SIG-M5 treated with dmso at 0.1 percent for 504 hours (cell line): ENCODE measurements around the gene HOXA5.

Experiments used
- DNase-seq: peaks from one replicate; lab custom pipeline; 2025; ENCODE audit not compliant: unreplicated experiment; lab: John Stamatoyannopoulos, UW

HOXA5 gene

DNA sequence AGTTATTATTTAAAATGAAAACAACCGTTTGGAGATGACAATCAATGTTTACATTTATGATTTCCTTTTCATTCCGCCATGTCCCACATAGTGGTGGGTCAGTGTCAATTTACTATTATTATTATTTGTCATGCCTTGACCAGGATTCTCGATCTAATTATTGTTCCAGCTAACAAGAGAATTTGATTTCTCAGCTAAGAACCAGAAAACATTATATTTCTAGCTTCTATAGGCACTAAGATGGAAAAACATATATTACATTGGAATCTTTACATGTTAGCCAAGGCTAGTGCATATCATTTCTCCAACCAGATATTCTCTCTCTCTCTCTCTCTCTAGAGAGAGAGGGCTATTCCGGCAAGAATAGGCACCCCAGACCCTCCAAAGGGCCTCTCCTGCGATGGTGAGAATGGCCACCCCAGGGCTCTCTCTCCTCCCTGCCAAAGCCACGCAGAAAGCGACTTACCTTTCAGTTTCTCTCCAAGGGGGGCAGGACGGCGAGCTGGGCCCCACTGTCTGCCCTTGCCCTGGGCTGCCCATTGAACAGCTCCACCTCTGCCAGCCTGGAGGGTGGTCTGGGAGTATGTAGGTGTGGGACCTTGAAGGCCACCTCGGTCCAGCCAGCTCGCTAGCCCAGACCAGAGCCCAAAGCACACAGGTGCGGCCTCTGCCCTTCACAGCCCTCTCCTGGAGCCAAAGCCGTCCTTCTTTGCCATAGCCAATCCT lies 6.5 kb upstream of the HOXA5 start:
- no peak for DNase-seq

DNA sequence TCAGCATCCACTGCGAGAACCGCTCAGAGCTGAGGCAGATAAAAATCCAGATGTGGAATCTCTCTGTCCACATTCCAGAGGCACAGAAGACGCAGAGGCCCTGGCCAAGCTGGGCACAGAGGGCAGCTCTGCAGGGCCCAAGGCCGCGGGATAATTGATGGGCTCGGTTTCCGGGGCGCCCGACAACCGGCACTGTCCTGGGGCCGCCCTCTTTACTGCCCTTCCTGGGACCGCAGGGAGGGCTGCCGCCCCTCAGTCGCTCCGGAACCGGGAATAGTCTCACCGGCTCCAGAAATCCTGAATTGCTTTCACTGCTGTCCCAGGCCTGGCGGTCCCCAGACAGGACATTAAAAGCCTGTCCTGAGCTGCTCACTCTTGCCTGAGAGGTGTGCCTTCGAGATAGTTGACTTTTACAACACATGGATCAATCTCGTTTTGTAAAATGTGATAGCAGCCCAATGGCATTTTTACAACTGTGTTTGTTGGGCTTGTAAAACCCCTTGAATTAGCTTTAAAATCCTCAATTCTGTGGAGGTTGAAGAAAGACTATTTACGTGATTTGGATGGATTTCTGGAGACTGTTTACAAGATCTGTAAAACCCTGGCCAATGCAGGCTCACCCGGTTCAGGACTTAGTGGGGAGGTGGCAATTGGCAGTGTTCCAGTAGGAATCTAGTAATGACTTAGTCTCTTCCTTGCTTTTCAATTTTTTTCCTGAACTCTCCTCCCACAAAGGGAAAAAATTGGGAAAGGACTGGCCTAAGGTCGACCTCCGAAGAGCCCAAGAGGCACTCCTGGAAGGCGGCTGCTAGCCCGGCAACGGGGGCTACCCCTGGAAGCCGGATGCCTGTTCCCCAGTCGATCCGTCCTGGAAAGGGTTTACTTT lies 5.5 kb upstream of the HOXA5 start:
- DNase-seq: no peak

DNA sequence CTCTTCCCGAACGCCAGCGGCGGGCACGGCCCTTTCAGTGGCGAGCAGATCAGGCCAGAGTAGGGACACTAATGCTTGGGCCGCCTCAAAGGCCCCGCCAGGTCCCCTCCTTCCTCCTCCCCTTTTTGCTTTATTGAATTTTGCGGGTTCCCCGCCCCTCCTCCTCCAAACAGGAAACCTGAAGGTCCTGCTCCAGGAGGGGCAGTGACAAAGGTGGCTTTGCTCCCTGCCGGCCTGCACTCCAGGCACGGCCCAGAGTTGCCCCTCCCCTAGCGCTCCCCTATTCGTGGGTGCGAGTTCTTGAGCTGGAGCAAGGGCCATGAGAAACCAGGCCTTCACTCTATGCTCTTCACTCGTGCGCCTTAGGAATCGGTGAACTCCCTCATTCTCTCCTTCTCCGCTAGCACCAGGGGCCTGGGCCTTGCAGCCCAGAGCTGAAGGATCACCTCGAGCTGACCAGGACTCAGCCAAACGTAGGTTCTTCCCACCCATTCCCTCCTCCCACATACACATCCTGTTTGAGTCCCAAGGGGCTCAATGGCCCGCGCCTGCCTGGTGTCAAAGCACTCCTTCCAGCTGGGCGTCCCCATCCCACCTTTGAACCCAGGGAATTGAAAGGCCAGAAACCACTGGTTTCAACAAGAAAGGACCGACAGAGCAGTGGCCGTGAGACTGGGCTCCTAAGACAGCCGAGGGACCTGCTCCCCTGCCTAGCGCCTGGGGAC lies 4.7 kb upstream of the HOXA5 start:
- DNase-seq: no peak

DNA sequence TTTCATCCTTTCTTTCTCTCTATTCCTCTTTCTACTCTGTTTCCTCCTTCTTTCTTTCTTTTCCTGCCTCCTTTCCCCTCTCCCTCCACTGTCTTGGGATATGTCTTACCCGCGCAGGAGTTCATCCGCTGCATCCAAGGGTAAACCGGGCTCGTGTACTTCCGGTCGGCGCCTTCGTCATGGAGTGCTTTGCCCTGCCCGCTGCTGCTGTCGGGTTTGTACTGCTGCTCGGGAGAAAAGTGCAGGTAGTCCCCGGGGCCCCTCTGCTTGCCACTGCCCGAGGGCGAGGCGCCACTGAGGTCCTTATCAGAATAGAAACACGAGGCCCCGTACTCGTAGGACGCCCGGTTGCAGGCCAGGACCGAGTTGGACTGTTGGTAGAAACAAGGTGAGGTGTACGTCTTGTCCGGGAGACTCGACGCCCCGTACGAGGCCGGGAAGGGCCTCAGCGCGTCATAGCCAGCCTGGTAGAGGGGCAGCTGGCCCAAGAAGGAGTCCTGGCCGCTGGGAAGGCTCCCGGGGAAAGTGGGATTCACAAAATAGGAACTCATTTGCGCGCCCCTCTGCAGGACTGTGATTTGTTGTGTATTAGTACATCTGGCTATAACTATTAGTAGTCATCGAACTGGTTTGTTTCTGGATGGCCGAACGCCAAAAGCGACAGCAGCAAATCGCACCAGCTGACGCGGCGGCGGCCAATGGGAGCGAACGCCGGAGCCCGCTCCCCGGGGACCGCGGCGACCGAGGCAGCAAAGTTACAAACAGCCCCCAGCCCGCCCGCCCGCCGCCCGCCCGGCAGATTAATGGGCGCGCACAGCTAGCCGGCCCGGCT lies 3.9 kb upstream of the HOXA5 start, which contains the start of gene HOXA6:
TSS of gene HOXA6 (minus strand) at position 576 of the 832 bp plus-strand sequence. CDS start at position 551, 25 bp downstream.
- DNase-seq: no peak

DNA sequence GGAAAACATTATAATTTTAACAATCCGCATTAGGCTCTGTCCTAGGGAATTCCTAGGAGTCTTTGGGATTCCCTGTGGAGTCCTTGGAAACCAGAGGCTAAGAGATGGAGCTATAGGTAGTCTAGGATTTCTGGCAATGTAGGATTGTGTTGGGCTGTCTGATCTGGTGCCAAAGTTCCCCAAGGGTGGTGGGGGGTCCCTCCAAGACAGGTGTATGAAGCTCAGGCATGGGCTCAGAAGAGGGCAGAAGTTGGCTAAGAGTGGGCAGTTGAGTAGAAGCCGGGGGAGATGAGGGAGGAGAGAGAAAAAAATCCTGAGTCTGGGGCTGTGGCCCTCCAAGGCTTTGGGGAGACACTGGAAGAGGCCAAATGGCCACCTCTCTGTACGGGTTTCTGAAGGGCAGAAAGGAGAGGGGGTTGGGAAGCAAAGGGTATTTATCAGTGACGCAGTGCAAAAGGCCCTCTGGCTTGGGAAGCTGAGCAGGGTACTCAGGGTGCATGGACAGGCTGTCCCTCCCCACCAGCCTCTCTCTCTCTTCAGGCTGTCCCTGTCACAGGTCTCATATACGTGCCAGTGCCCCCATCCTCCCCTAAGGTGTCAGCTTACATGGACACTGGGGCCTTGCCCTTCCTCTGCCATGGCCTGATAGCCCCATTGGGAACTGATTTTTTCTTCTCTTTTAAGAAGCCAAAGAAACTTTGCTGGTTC lies 3.2 kb upstream of the HOXA5 start:
- DNase-seq: no peak

DNA sequence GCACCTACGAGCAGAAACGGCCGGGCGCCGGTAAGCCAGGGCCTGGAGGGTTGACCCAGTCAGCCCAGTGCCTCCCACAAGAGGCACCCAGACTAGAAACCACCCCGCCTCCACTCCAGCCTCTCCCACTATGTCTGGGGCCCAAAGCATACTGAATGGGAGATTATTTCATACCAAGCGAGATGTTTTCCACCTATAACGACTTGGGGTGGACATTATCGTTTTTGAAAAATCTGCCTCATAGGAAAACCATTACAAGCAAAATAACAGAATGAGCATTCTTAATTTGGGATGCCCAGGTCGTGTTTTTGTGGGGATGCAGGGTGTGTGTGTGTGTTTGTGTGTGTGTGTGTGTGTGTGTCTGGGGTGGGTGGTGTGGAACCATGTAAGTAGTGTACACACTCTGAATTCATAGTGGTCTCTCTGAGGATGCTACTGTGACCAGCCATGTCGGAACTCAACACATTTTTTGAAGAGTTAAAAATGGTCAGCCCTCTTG lies 2.5 kb upstream of the HOXA5 start:
- no peak for DNase-seq

DNA sequence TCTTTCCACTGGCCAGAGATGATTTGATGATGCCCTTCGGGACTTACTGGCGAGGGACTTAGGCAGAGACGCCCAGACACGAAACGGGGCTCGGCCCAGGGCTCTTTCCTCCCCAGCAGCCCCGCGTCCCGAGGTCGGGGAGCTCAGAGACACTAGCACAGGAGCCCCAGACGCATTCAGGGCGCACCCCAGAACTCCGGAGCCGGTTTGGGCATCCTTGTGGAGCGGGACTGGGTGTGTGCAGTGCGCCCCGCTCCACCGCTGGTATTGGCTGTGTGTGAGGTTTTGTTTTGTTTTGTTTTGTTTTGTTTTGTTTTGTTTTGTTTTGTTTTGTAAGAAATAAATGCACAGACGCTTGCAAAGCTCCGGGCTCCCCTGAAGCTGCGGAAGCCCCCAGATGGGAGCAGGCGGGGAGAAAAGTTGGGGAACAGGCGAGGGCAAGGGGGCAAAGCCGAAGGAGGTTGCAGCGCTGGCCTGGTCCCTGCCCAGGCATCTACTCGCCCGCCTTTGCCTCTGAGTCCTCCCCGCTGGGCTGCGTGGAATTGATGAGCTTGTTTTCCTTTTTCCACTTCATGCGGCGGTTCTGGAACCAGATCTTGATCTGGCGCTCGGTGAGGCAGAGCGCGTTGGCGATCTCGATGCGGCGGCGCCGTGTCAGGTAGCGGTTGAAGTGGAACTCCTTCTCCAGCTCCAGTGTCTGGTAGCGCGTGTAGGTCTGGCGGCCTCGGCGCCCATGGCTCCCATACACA lies 1.9 kb upstream of the HOXA5 start:
- no peak for DNase-seq

DNA sequence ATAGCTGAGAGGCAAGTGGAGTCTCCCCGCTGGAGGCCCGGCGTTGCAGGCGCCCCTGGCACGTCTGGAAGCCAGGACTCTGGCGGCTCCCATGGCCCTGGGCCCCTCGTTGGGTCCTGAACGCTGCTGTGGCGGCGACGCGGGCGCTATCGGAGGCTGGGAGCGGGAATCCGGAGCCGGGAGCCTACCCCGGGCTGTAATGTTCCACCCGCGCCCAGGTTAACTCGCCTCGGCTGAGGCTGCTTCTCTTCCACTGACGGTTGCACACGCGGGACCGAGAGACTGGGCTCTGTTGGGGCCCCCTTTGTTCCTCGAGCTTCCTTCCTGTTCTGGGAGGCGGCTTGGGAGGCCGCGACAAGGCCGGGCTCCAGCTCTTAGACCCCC lies 1.3 kb upstream of the HOXA5 start:
- DNase-seq: no peak

DNA sequence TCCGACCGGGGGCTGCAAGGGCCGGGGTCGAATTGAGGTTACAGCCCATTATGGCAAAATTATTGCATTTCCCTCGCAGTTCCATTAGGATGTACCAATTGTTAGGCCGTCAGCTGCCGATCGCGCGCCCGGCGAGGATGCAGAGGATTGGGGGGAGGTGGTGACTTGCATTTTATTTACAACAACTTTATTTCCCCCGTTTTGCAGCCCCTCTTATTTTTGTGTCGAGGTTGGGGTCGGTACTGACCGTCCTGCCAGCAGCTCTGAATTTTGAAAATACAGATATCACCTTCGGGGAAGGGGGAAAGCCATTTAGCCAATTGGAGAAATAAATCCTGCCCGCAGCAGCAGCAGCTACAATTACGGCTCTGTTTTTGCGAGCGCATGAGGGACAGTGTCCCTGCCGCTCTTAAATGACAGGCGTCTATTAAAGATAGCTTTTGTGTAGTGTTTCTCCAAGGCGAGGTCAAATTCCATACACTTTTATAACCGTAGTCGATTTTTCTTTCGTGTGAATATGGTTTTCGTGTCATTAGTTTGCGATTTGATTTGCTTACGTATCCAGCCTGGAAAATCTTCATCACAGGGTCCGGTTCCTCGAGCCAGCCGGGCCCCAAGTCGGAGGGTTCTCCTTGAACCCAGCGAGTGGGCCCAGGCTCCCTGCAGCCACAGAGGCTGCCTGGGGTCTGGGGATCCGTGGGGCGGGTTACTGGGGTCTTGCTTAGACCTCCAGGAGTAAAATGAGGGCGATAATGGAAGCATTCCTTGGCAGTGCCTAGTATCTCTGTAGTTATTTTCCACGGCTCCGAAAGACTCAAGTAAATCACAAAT lies 684 bp upstream of the HOXA5 start:
- DNase-seq: no peak

DNA sequence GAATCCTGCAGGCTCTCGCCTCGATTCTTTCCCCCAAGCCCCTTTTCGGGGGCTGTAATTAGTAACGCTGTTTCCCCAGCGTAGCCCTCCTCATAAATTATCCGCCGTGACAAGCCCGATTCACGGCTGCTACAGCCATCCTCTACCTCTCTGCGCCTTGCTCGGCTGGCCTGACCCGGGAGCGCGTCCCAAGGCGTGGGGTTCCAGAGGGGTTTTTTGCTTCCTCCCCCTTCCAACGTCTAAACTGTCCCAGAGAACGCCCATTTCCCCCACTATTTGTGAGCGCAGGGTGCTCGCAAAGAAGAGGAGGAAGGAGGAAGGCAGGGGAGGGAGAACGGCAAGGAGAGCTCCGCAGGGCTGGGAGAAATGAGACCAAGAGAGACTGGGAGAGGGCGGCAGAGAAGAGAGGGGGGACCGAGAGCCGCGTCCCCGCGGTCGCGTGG lies 880 bp downstream of the HOXA5 start:
- DNase-seq: no peak

DNA sequence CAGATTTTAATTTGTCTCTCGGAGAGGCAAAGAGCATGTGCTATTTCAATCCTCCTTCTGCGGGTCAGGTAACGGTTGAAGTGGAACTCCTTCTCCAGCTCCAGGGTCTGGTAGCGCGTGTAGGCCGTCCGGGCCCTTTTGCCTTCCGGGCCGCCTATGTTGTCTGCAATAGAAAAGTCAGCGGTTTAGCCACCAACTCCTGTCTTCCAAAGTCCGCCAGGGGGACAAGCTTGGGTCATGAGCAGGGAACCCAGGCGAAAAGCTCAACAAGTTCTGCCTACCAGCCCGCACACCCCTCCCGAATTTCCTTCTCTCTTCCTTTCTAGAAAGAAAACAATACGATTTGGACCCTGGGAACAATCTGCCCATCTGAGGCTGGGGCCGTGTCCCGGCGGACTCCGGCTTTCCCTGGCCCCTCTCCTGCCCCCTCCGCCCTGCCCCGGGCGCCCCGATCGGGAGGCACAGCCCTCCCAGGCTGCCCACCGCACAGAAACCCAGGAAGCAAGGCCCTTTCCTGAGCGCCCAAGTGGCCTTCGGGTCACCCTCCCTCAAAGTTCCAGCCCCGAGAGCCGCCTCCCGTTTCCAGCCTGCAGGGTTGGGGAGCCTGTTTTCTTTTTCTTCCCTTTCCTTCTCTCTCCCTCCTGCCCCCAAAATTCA lies 1.4 kb downstream of the HOXA5 start:
- no peak for DNase-seq

DNA sequence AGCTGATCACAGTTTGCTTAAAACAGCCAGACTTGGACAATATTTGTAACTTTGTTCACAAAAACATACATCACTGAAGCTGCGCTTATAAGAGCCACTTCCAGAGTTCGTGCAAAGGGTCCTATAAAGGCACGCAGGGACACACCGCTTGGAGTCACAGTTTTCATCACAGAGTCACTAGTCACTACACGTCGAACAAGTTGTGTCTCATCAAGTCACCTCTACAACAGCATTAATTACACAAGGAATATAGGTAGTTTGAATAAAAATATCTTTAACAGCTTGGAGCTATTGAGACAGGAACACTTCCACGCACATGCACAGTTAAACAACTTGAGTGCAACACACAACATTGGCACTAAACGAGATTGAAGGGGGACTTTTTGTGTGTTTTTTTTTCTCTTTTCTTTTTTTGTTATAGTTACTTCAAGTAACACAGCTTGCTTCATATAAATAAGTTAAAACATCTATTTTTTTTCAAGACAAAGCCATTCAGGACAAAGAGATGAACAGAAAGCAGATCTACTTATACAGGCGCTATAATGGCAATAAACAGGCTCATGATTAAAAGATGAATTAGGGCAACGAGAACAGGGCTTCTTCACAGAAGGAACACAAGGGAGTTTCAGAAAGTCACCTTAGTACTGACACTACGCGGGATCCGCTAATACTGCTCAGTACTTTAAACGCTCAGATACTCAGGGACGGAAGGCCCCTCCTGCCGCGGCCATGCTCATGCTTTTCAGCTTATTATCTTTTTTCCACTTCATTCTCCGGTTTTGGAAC lies 2.2 kb downstream of the HOXA5 start:
- no peak for DNase-seq

DNA sequence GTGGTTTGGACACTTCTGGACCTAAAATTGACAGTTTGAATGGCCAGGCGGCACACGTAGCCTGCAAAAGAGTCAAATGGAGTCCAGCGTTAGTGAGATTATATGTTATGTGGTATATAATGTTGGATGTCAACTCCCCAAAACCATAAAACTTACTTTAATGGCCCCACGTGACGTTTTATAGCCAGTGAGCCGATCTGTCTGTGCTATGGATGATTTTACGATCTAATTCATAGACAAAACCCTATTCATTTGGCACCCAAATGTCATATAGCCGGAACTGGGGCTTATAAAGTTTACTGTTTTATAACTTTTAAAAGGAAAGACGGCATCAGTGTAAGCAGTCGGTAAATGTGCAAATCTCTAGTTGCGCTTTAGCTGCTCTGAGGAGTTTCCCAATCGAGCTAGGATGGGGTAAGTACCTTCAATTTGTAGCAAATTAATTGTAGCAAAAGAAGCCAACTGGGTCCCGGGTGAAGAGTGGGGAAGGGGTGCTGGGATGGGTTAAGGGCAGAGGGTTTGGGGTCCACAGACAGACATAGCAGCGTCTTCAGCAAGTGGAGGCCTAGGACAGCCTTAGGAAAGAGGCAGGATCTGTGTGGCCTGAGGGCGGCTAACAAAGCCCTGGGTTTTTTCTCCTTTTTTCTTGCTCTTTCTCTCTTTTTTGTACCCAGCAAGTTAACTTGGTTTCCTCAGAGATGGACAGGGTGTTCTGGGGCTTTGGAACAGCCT lies 3.2 kb downstream of the HOXA5 start:
- DNase-seq: no peak

DNA sequence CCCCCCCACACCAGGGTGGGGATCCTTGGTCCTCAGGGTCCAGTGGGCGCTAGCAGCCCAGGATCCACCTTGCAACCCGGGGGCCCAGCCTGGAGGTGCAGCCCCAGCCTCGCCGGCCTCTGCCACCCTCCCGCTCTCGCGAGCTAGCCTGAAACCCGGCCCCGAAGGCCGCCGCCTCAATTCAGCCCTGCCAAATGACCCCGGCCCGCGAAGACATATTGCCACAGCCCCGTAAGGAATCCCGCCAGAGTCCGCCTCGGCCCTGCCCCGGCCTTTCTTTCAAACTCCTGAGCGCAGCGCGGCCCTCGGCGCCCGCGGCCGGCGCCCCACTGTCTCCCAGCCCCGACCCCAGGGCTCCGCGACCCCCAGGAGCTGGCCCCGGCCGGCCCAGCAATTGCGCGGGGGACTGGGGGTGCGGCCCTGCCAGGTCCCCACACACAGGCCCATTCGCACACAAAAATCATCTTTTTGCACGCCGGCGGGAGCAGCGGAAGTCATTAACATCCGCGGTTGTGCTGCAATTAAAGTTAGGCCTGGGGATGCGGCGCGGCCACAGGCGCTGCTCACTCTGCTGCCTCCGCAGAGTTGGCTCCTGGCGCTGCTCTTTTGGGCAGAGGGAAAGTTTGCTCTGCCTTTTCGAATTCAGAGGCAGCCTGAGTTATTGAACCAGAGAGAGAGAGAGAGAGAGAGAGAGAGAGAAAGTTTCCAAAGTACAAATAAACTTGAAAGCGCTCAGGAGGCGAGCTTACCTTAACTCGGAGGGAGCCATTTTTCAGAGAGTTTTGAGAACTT lies 4.0 kb downstream of the HOXA5 start:
- no peak for DNase-seq

DNA sequence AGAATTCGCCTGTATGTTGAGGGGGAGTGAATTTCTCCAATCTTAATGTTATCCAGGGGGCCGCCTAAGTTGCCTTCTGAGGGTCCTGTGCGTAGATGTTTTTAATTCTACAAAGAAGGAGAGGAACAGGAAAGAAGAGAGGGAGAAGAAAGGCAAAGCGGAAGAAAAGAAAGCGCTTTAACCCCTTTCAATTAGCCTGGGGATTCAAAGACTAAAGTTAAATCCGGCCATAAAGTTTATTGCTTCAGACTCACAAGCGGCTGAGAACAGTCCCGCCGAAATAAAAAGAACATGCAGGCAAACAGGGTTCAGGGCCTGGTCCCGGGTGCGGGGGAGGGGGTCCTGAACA lies 4.5 kb downstream of the HOXA5 start:
- DNase-seq: no peak

DNA sequence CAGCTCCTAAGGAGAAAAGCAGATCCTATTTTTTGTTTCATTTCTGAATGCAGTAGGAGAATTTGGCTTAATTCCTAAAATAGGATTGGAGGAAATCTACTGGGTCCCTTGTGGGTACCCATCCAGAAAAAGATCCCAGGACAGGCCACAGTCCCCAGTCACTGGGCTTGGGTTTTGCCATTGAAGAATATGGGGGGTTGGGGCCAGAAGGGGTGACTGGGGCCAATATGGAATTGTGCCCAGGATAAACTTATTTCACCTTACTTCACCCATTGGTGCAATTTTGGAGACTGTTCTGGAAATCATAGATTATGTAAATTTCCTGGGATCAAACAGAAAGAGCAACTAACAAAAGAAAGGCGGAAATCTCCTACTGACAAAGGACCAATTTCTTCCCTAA lies 5.0 kb downstream of the HOXA5 start:
- no peak for DNase-seq
